Upper lobe of left lung (tissue), 4 donors: ENCODE results near the gene ENOSF1.

Experiments
- CTCF ChIP-seq, 6 experiments: fragments of 450-650 bp in 4 of 6; fragments of 200-600 bp in 2 of 6; sonication (generic) in 2 of 6; IDR thresholded peaks; one replicate each; pipeline ENCODE4 v1.5.1; 2016 to 2019; ENCODE audit warnings: antibody characterized with exemption in 6 of 6
- POLR2AphosphoS5 ChIP-seq, 2 donors: sonication (generic); formaldehyde crosslinking; IDR thresholded peaks; one replicate each; pipeline ENCODE4 v1.5.1; 2017; ENCODE audit warnings: antibody characterized with exemption in 2 of 2

GRCh38 chr18:668260-668659 is 44.2 kb downstream of the ENOSF1 start:
- TF ChIP-seq CTCF (IDR thresholded peaks at IDR 0.05) (no peak), POLR2AphosphoS5 (IDR thresholded peaks at IDR 0.05) (no peak)
